CD14-positive monocyte (primary cell): ENCODE data around the gene TPR. TPM values are rescaled to one million over a fixed set of nuclear protein-coding genes. Genes with fewer than 3 reads are reported as not detected.

ENCODE experiments used
- DNase-seq, 3 donors: peaks; one replicate each; pipeline ENCODE4 v3.0.0-alpha.2; 2011 to 2022
- H2AFZ ChIP-seq: 2 replicates; pipeline ENCODE4 v1.6.0; 2012; ENCODE audit warnings: mild to moderate bottlenecking, low read depth, low read length, inconsistent platforms; ENCODE audit not compliant: insufficient read depth, poor library complexity, severe bottlenecking
- H3K27ac ChIP-seq, 2 donors: 1 replicate in 1 of 2; 2 replicates in 1 of 2; pipeline ENCODE4 v1.5.1; 2012 to 2013; ENCODE audit warnings: low read length in 2 of 2, control low read depth in 1 of 2, inconsistent platforms in 1 of 2, low read depth in 1 of 2, mild to moderate bottlenecking in 1 of 2
- H3K27me3 ChIP-seq, 2 donors: one replicate each; pipeline versions ENCODE4 v1.6.0 to v1.6.1; 2011 to 2013; ENCODE audit warnings: low read length in 2 of 2; ENCODE audit not compliant: control insufficient read depth in 2 of 2, insufficient read depth in 2 of 2
- H3K36me3 ChIP-seq, 2 donors: replicated peaks in 1 of 2; 1 replicate in 1 of 2; 2 replicates in 1 of 2; pipeline versions ENCODE4 v1.5.1 to v1.6.1; 2012 to 2013; ENCODE audit warnings: low read length in 2 of 2, control low read depth in 1 of 2, inconsistent platforms in 1 of 2, mild to moderate bottlenecking in 1 of 2; ENCODE audit not compliant: insufficient read depth in 2 of 2, control insufficient read depth in 1 of 2
- H3K4me1 ChIP-seq, 2 donors: 1 replicate in 1 of 2; 2 replicates in 1 of 2; pipeline versions ENCODE4 v1.5.1 to v1.6.1; 2012 to 2013; ENCODE audit warnings: low read length in 2 of 2, control low read depth in 1 of 2, inconsistent platforms in 1 of 2, mild to moderate bottlenecking in 1 of 2, moderate library complexity in 1 of 2; ENCODE audit not compliant: insufficient read depth in 2 of 2, control insufficient read depth in 1 of 2
- H3K4me2 ChIP-seq: replicated peaks from 2 replicates; pipeline ENCODE3; 2012; ENCODE audit warnings: low read length, moderate library complexity, mild to moderate bottlenecking; ENCODE audit not compliant: poor library complexity, severe bottlenecking; ENCODE audit errors: extremely low read depth
- H3K4me3 ChIP-seq, 3 experiments: fragments of 200-600 bp in 1 of 3; sonication (generic) in 1 of 3; replicated peaks in 1 of 3; 1 replicate in 2 of 3; 2 replicates in 1 of 3; pipeline ENCODE4 v1.5.1; 2011 to 2013; ENCODE audit warnings: low read length in 3 of 3, mild to moderate bottlenecking in 3 of 3, control low read depth in 2 of 3, low read depth in 2 of 3, inconsistent platforms in 1 of 3, moderate library complexity in 1 of 3
- H3K79me2 ChIP-seq: 2 replicates; pipeline ENCODE4 v1.6.0; 2012; ENCODE audit warnings: mild to moderate bottlenecking, control low read depth, inconsistent platforms, low read length, moderate library complexity; ENCODE audit not compliant: insufficient read depth
- H3K9ac ChIP-seq: 2 replicates; pipeline ENCODE4 v1.6.0; 2017; ENCODE audit warnings: low read length, mild to moderate bottlenecking; ENCODE audit not compliant: insufficient read depth, poor library complexity, severe bottlenecking
- H3K9me3 ChIP-seq, 2 donors: replicated peaks in 1 of 2; 1 replicate in 1 of 2; 2 replicates in 1 of 2; pipeline versions ENCODE4 v1.5.1 to v1.6.1; 2012 to 2013; ENCODE audit warnings: low read length in 2 of 2, control low read depth in 1 of 2; ENCODE audit not compliant: control insufficient read depth in 1 of 2, insufficient read depth in 1 of 2
- H4K20me1 ChIP-seq: 2 replicates; pipeline ENCODE4 v1.6.0; 2012; ENCODE audit warnings: mild to moderate bottlenecking, low read length, control low read depth, moderate library complexity; ENCODE audit not compliant: insufficient read depth
- H3K27ac Mint-ChIP-seq, 7 donors: one replicate each; pipeline ENCODE4 v1.8.0; 2020; ENCODE audit warnings: mild to moderate bottlenecking in 7 of 7, mixed read lengths in 7 of 7, moderate library complexity in 6 of 7, inconsistent platforms in 2 of 7
- H3K27me3 Mint-ChIP-seq, 3 donors: one replicate each; pipeline ENCODE4 v1.8.0; 2021 to 2022; ENCODE audit warnings: low read depth in 3 of 3, mild to moderate bottlenecking in 3 of 3, mixed read lengths in 3 of 3, moderate library complexity in 3 of 3, inconsistent platforms in 1 of 3
- H3K36me3 Mint-ChIP-seq, 2 donors: one replicate each; pipeline ENCODE4 v1.8.0; 2020; ENCODE audit warnings: mixed read lengths in 2 of 2, inconsistent platforms in 1 of 2, mild to moderate bottlenecking in 1 of 2
- H3K4me1 Mint-ChIP-seq: one replicate; pipeline ENCODE4 v1.8.0; 2020; ENCODE audit warnings: mild to moderate bottlenecking, mixed read lengths
- H3K4me3 Mint-ChIP-seq, 2 donors: one replicate each; pipeline ENCODE4 v1.8.0; 2020; ENCODE audit warnings: mild to moderate bottlenecking in 2 of 2, mixed read lengths in 2 of 2, moderate library complexity in 1 of 2
- H3K9me3 Mint-ChIP-seq, 7 donors: one replicate each; pipeline ENCODE4 v1.8.0; 2020 to 2022; ENCODE audit warnings: mixed read lengths in 7 of 7, mild to moderate bottlenecking in 6 of 7, moderate library complexity in 6 of 7, inconsistent platforms in 2 of 7
- WGBS: methylation state at CpG from one replicate; pipeline ENCODE4 v1.1.5; 2013; ENCODE audit warnings: missing lambda C conversion rate; ENCODE audit not compliant: insufficient coverage; 5-methylcytosine and 5-hydroxymethylcytosine counted together
- intact Hi-C, 2 donors: fragments of 100-400 bp; cut with micrococcal nuclease; formaldehyde crosslinking; loops; one replicate each; pipeline versions ENCODE4 v1.15.0 to v1.15.1; 2023
- polyA plus RNA-seq, 3 donors: library from polyadenylated mRNA; depleted of rRNA in 1 of 3; unstranded in 2 of 3; stranded (reverse) in 1 of 3; fragments of 300-500 nt in 2 of 3; fragments of >200 nt in 1 of 3; fragmentation: Illumina TruSeq in 2 of 3; gene quantifications; 1 replicate in 2 of 3; 2 replicates in 1 of 3; pipeline ENCODE4 v1.2.3, GENCODE V29; 2012 to 2021
- TF ChIP-seq, protein P1 (sequence below): fragments of 200-600 bp; IDR thresholded peaks from one replicate; pipeline ENCODE4 v1.8.0; 2022; ENCODE audit warnings: antibody characterized with exemption, mild to moderate bottlenecking

Gene TPR
- polyA plus RNA-seq, 3 donors = 4.3 to 23.3 (median 13.2) TPM

- Histone ChIP-seq H3K27ac (no peak overlapping the region), H3K4me2 (no peak overlapping the region), H3K9ac (no peak overlapping the region), H3K27me3 (no peaks in the 10 kb centered on the region), H3K4me3 (no peak overlapping the region), H3K36me3 (no peaks in the 10 kb centered on the region), H2AFZ (no peak overlapping the region), H3K9me3 (no peaks in the 10 kb centered on the region), H3K4me1 (no peaks in the 10 kb centered on the region), H3K79me2 (no peaks in the 10 kb centered on the region), H4K20me1 (no peaks in the 10 kb centered on the region)
- no peak for DNase-seq
- WGBS = 67% methylated on average over 1 of the region's 7 CpGs
- H3K27ac Mint-ChIP-seq = no peak overlapping the region
- TF ChIP-seq, protein P1, sequence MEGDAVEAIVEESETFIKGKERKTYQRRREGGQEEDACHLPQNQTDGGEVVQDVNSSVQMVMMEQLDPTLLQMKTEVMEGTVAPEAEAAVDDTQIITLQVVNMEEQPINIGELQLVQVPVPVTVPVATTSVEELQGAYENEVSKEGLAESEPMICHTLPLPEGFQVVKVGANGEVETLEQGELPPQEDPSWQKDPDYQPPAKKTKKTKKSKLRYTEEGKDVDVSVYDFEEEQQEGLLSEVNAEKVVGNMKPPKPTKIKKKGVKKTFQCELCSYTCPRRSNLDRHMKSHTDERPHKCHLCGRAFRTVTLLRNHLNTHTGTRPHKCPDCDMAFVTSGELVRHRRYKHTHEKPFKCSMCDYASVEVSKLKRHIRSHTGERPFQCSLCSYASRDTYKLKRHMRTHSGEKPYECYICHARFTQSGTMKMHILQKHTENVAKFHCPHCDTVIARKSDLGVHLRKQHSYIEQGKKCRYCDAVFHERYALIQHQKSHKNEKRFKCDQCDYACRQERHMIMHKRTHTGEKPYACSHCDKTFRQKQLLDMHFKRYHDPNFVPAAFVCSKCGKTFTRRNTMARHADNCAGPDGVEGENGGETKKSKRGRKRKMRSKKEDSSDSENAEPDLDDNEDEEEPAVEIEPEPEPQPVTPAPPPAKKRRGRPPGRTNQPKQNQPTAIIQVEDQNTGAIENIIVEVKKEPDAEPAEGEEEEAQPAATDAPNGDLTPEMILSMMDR = no peak
- H3K4me3 Mint-ChIP-seq = no peak overlapping the region
- H3K9me3 Mint-ChIP-seq = no peaks in the 10 kb centered on the region
- H3K4me1 Mint-ChIP-seq = peaks cover 2% of the 10 kb centered on the region
- peaks cover 0 to 2% (median 0%) of the 10 kb centered on the region in 3 donors for H3K27me3 Mint-ChIP-seq
- no peaks in the 10 kb centered on the region for H3K36me3 Mint-ChIP-seq
- intact Hi-C loops = no loop called here
These were observed 73.6 kb downstream of the TPR start for GRCh38 chr1:186301448-186301847.

- H3K27me3 ChIP-seq = no peaks in the 10 kb centered on the region
- H3K27ac ChIP-seq = no peak overlapping the region
- H3K27ac Mint-ChIP-seq = no peak overlapping the region
- H3K4me3 ChIP-seq = no peak overlapping the region
- no peak overlapping the region for H3K4me3 Mint-ChIP-seq
- no peaks in the 10 kb centered on the region for H3K36me3 ChIP-seq
- no peaks in the 10 kb centered on the region for H3K9me3 ChIP-seq
- H3K27me3 Mint-ChIP-seq = peaks cover 0 to 1% (median 0%) of the 10 kb centered on the region in 3 donors
- no peak for DNase-seq
- no peak overlapping the region for H3K9ac ChIP-seq
- no peaks in the 10 kb centered on the region for H3K9me3 Mint-ChIP-seq
- no peak overlapping the region for H2AFZ ChIP-seq
- H3K36me3 Mint-ChIP-seq = no peaks in the 10 kb centered on the region
- H3K4me1 Mint-ChIP-seq = peaks cover 1% of the 10 kb centered on the region
- TF ChIP-seq, protein P1 = no peak
- no peaks in the 10 kb centered on the region for H4K20me1 ChIP-seq
- 100% methylated on average over 3 of the region's 6 CpGs for WGBS
- no peaks in the 10 kb centered on the region for H3K79me2 ChIP-seq
- no peak overlapping the region for H3K4me2 ChIP-seq
- H3K4me1 ChIP-seq = no peaks in the 10 kb centered on the region
- intact Hi-C loops = no loop called here
These were observed 75.0 kb downstream of the TPR start for GRCh38 chr1:186300056-186300455.
